ENCODE results near the gene GOLIM4.

DNA sequence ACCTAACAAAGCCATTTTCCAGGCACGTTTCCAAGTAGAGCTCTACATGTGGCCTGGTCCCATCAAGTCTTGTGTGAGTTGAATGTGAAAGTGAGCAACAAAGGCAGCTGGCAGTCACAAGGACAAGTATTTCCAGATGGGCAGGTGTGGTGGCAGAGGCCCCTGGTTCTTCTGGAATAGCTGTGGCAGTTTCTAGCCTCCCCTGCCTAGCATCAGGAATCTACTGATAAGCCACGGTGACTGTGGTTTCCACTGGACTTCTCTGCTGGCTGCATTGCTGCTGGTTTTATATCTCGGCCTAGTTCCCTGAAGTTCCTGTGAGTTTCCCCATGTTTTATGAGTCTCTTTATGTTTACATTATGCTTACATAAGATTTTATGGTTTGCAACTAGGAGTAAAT lies 117.7 kb downstream of the GOLIM4 start:
- TF ChIP-seq, protein P1, sequence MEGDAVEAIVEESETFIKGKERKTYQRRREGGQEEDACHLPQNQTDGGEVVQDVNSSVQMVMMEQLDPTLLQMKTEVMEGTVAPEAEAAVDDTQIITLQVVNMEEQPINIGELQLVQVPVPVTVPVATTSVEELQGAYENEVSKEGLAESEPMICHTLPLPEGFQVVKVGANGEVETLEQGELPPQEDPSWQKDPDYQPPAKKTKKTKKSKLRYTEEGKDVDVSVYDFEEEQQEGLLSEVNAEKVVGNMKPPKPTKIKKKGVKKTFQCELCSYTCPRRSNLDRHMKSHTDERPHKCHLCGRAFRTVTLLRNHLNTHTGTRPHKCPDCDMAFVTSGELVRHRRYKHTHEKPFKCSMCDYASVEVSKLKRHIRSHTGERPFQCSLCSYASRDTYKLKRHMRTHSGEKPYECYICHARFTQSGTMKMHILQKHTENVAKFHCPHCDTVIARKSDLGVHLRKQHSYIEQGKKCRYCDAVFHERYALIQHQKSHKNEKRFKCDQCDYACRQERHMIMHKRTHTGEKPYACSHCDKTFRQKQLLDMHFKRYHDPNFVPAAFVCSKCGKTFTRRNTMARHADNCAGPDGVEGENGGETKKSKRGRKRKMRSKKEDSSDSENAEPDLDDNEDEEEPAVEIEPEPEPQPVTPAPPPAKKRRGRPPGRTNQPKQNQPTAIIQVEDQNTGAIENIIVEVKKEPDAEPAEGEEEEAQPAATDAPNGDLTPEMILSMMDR (conservative IDR thresholded peaks at IDR 0.05 in 1 of 2, IDR thresholded peaks at IDR 0.05 in 1 of 2; ENCODE audit: low read depth in 1 of 2, low read length in 2 of 2): no peak
- no peak for TF ChIP-seq EZH2 (IDR thresholded peaks at IDR 0.05; ENCODE audit: low read length, missing control alignments)
